ENCODE data around the gene EPHA6.

The EPHA6 gene

GRCh38 chr3:97235179-97235578 is 420.8 kb downstream of the EPHA6 start:
- no peak overlapping the region for H3K4me3 ChIP-seq (ENCODE audit: low read depth, low read length)
- no peak for TF ChIP-seq CTCF (IDR thresholded peaks at IDR 0.05; ENCODE audit: low read depth, low read length)

GRCh38 chr3:97235611-97236315 is 421.4 kb downstream of the EPHA6 start:
- no peak overlapping the region for H3K4me3 ChIP-seq (ENCODE audit: low read depth, low read length)
- TF ChIP-seq CTCF (IDR thresholded peaks at IDR 0.05; ENCODE audit: low read depth, low read length), result no peak

- TF ChIP-seq CTCF (IDR thresholded peaks at IDR 0.05; ENCODE audit: low read depth, low read length), result no peak
These were observed 427.0 kb downstream of the EPHA6 start for GRCh38 chr3:97241417-97241816.

GRCh38 chr3:97245201-97245910 is 431.0 kb downstream of the EPHA6 start:
- H3K4me3 ChIP-seq (ENCODE audit: low read depth, low read length), result no peak overlapping the region
- TF ChIP-seq CTCF (IDR thresholded peaks at IDR 0.05; ENCODE audit: low read depth, low read length), result no peak

More at GRCh38 chr3:97241417-97241816, 427.0 kb downstream of the EPHA6 start:
- H3K4me3 ChIP-seq (ENCODE audit: low read depth, low read length), result no peak overlapping the region

- TF ChIP-seq CTCF (IDR thresholded peaks at IDR 0.05; ENCODE audit: low read depth, low read length), result no peak
- H3K4me3 ChIP-seq (ENCODE audit: low read depth, low read length), result no peak overlapping the region
These were observed 441.7 kb downstream of the EPHA6 start for GRCh38 chr3:97256060-97256459.

- TF ChIP-seq CTCF (IDR thresholded peaks at IDR 0.05; ENCODE audit: low read depth, low read length), result no peak
- H3K4me3 ChIP-seq (ENCODE audit: low read depth, low read length), result no peak overlapping the region
These were observed 443.7 kb downstream of the EPHA6 start for GRCh38 chr3:97257942-97258697.
